HepG2 (cell line): ENCODE data around the gene CDK11A. TPM values are rescaled to one million over a fixed set of nuclear protein-coding genes. Genes with fewer than 3 reads are reported as not detected.

Source experiments
- ATAC-seq: fragments of 200-7000 bp; cut with Tn5 transposase; 3 replicates; pipeline ENCODE4 v1.9.1; 2020; ENCODE audit warnings: mild to moderate bottlenecking, moderate library complexity
- BruUV-seq: library from RNA; stranded (reverse); fragments of 400-500 nt; replicated peaks from 2 replicates; lab custom pipeline; 2021; lab: Mats Ljungman, UMichigan
- CTCF ChIA-PET: fragments of 300-600 bp; formaldehyde crosslinking; extraction: SDS; loops from one replicate; lab custom pipeline; 2021; ENCODE audit warnings: low total read pairs, inconsistent platforms, low intra/inter-chr PET ratio; lab: Yijun Ruan, JAX
- POLR2A ChIA-PET: fragments of 350-600 bp; sonication (Branson Sonifier 250); formaldehyde crosslinking; loops from one replicate; lab custom pipeline; 2020; ENCODE audit warnings: antibody characterized with exemption, inconsistent platforms; lab: Yijun Ruan, JAX
- DNase-seq: peaks from one replicate; pipeline ENCODE4 v3.0.0-alpha.2; 2015; ENCODE audit warnings: low spot score
- FAIRE-seq: peaks from 3 replicates; lab custom pipeline; 2011; peaks lifted over from hg19 to GRCh38; lab: Jason Lieb, UNC
- H2AFZ ChIP-seq: one replicate; pipeline ENCODE4 v1.6.1; 2011; ENCODE audit warnings: low read length, inconsistent platforms
- H3K27ac ChIP-seq: fragments of 300-600 bp; 3 replicates; pipeline ENCODE4 v1.8.0; 2011; ENCODE audit warnings: mixed run types, mild to moderate bottlenecking, mixed read lengths, low read length, inconsistent platforms; ENCODE audit not compliant: insufficient read depth; ENCODE audit errors: extremely low read length
- H3K27me3 ChIP-seq, 2 experiments: fragments of 200-600 bp in 1 of 2; 2 replicates in 1 of 2; 3 replicates in 1 of 2; pipeline versions ENCODE4 v1.6.0 to v1.8.0; 2011; ENCODE audit warnings: low read length in 2 of 2, mild to moderate bottlenecking in 2 of 2, moderate library complexity in 2 of 2, inconsistent platforms in 1 of 2; ENCODE audit not compliant: insufficient read depth in 2 of 2, control insufficient read depth in 1 of 2
- H3K36me3 ChIP-seq, 2 experiments: fragments of 200-600 bp in 1 of 2; replicated peaks in 1 of 2; 2 replicates in 1 of 2; 3 replicates in 1 of 2; pipeline versions ENCODE4 v1.5.1 to v1.8.0; 2011; ENCODE audit warnings: low read length in 2 of 2, inconsistent platforms in 1 of 2; ENCODE audit not compliant: insufficient read depth in 2 of 2, control insufficient read depth in 1 of 2
- H3K4me1 ChIP-seq: 2 replicates; pipeline ENCODE4 v1.5.1; 2012; ENCODE audit warnings: low read length, inconsistent platforms; ENCODE audit not compliant: insufficient read depth
- H3K4me2 ChIP-seq: 2 replicates; pipeline ENCODE4 v1.6.0; 2011; ENCODE audit warnings: low read depth, low read length, inconsistent platforms
- H3K4me3 ChIP-seq, 3 experiments: fragments of 200-600 bp in 1 of 3; sonication (generic), shearing (Covaris generic) in 1 of 3; replicated peaks in 1 of 3; 2 replicates each; pipeline ENCODE4 v1.5.1; 2011 to 2016; ENCODE audit warnings: low read length in 3 of 3, inconsistent platforms in 2 of 3, low read depth in 2 of 3, mild to moderate bottlenecking in 2 of 3, control low read depth in 1 of 3, mixed read lengths in 1 of 3; ENCODE audit not compliant: insufficient read depth in 1 of 3
- H3K79me2 ChIP-seq: one replicate; pipeline ENCODE4 v1.6.1; 2011; ENCODE audit warnings: low read length, inconsistent platforms; ENCODE audit not compliant: insufficient read depth
- H3K9ac ChIP-seq: 2 replicates; pipeline ENCODE4 v1.6.0; 2011; ENCODE audit warnings: mild to moderate bottlenecking, low read depth, low read length, inconsistent platforms; ENCODE audit not compliant: insufficient read depth
- H3K9me3 ChIP-seq: 2 replicates; pipeline ENCODE4 v1.5.1; 2012; ENCODE audit warnings: mild to moderate bottlenecking, low read length
- H4K20me1 ChIP-seq: 2 replicates; pipeline ENCODE4 v1.6.0; 2011; ENCODE audit warnings: inconsistent platforms, mild to moderate bottlenecking, low read length, moderate library complexity; ENCODE audit not compliant: insufficient read depth
- HNRNPL ChIP-seq: fragments of 200-400 bp; formaldehyde crosslinking; IDR thresholded peaks from 2 replicates; pipeline ENCODE4 v1.6.1; 2017; ENCODE audit warnings: mild to moderate bottlenecking, low read depth, low read length
- KAT2B ChIP-seq: fragments of 150-350 bp; IDR thresholded peaks from 2 replicates; pipeline ENCODE4 v1.6.1; 2014; ENCODE audit warnings: low read depth, low read length, borderline replicate concordance
- KDM5A ChIP-seq: fragments of 200-600 bp; sonication (generic); IDR thresholded peaks from 2 replicates; pipeline ENCODE4 v1.7.0; 2018; ENCODE audit warnings: antibody characterized with exemption, mild to moderate bottlenecking, low read length, borderline replicate concordance
- NPAS2 ChIP-seq: sonication (generic); formaldehyde crosslinking; IDR thresholded peaks from 2 replicates; pipeline ENCODE4 v1.8.0; 2022; ENCODE audit warnings: mild to moderate bottlenecking, missing genetic modification reagents, borderline replicate concordance
- RARG ChIP-seq: sonication (generic); formaldehyde crosslinking; IDR thresholded peaks from 2 replicates; pipeline ENCODE4 v1.4.0; 2020; ENCODE audit warnings: low read depth, mild to moderate bottlenecking, missing genetic modification reagents
- TBL1XR1 ChIP-seq: fragments of 150-350 bp; IDR thresholded peaks from 2 replicates; pipeline ENCODE4 v1.6.1; 2014; ENCODE audit warnings: borderline replicate concordance, low read length; ENCODE audit not compliant: partially characterized antibody
- ZFAT ChIP-seq: sonication (generic); formaldehyde crosslinking; conservative IDR thresholded peaks from 2 replicates; pipeline ENCODE4 v1.8.1; 2023; ENCODE audit warnings: missing genetic modification reagents, inconsistent platforms
- ZNF136 ChIP-seq: sonication (generic); formaldehyde crosslinking; IDR thresholded peaks from 2 replicates; pipeline ENCODE4 v1.8.1; 2022; ENCODE audit warnings: low read depth, mild to moderate bottlenecking, moderate library complexity, missing genetic modification reagents
- ZNF7 ChIP-seq: IDR thresholded peaks from 2 replicates; pipeline ENCODE4 v1.6.1; 2016; ENCODE audit warnings: missing biosample characterization, missing genetic modification reagents
- ZNF749 ChIP-seq: sonication (generic); formaldehyde crosslinking; IDR thresholded peaks from 2 replicates; pipeline ENCODE4 v1.8.0; 2022; ENCODE audit warnings: mild to moderate bottlenecking, missing genetic modification reagents, moderate library complexity, borderline replicate concordance
- ZNF777 ChIP-seq: sonication (generic); formaldehyde crosslinking; IDR thresholded peaks from 2 replicates; pipeline ENCODE4 v1.4.0; 2020; ENCODE audit warnings: missing genetic modification reagents
- WGBS: methylation state at CpG from one replicate; pipeline ENCODE4 v1.1.6; 2017; ENCODE audit warnings: low lambda C conversion rate; 5-methylcytosine and 5-hydroxymethylcytosine counted together
- in situ Hi-C: cut with HindIII; loops from 2 replicates; pipeline ENCODE4 v1.10.0; 2017; ENCODE audit warnings: low pct_unique_long_range_greater_than_20kb; ENCODE audit not compliant: extremely low pct_ligation_motif_present
- intact Hi-C: fragments of 100-400 bp; cut with micrococcal nuclease; formaldehyde crosslinking; loops from one replicate; pipeline ENCODE4 v1.10.0; 2022; ENCODE audit not compliant: unreplicated experiment
- polyA plus RNA-seq, 8 experiments: library from polyadenylated mRNA; depleted of rRNA in 3 of 8; stranded (reverse) in 7 of 8; unstranded in 1 of 8; fragments of >200 nt; fragmentation: Illumina TruSeq in 4 of 8; extraction: Trizol in 4 of 8; gene quantifications; 2 replicates each; pipeline versions ENCODE4 v1.2.1 to v1.2.3, GENCODE V29; 2011 to 2016; ENCODE audit warnings: low read depth in 4 of 8, missing spikeins in 1 of 8, mixed read lengths in 1 of 8; ENCODE audit not compliant: insufficient read depth in 1 of 8
- total RNA-seq, 5 experiments: library from RNA; depleted of rRNA; stranded (reverse); fragments of >200 nt; fragmentation: Illumina TruSeq; extraction: Trizol; gene quantifications; 2 replicates each; pipeline ENCODE4 v1.2.3, GENCODE V29; 2016; ENCODE audit warnings: low read depth in 1 of 5
- TF ChIP-seq, protein P1 (sequence below): sonication (generic); formaldehyde crosslinking; IDR thresholded peaks from 2 replicates; pipeline ENCODE4 v1.4.0; 2020; ENCODE audit warnings: missing genetic modification reagents, borderline replicate concordance
- TF ChIP-seq, protein P2 (sequence below): sonication (generic); formaldehyde crosslinking; IDR thresholded peaks from 2 replicates; pipeline ENCODE4 v1.4.0; 2020; ENCODE audit warnings: missing genetic modification reagents
- TF ChIP-seq, protein P3 (sequence below): sonication (generic); formaldehyde crosslinking; conservative IDR thresholded peaks from 2 replicates; pipeline ENCODE4 v1.4.0; 2020; ENCODE audit warnings: missing genetic modification reagents
- TF ChIP-seq, protein P4 (sequence below): sonication (generic); formaldehyde crosslinking; IDR thresholded peaks from 2 replicates; pipeline ENCODE4 v1.4.0; 2020; ENCODE audit warnings: missing genetic modification reagents, borderline replicate concordance

Gene CDK11A
- total and polyA plus RNA-seq, 2 of the 13 experiments (the other 11 are each of a cell fraction or from before 2014, with no cell fraction given): 11.2 to 17.9 TPM

DNA sequence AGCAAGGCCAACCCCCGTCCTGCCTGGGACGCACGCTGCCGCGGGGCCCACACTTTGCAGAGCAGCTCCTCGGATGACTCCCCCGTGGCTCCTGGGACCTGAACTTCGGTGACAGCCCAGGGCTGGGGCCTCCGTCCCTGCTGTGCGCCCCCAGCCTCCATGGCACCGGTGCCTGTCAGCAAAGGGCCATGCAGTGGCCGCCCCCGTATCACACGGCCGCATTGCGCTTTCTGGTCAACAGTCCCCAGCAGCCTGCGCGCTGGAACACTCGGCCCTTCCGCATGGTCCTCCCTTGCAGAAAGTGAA, 36.1 kb upstream of the CDK11A start (continued):
- no peak for TF ChIP-seq RARG (CRISPR knock-in tag)
- TF ChIP-seq, protein P1, sequence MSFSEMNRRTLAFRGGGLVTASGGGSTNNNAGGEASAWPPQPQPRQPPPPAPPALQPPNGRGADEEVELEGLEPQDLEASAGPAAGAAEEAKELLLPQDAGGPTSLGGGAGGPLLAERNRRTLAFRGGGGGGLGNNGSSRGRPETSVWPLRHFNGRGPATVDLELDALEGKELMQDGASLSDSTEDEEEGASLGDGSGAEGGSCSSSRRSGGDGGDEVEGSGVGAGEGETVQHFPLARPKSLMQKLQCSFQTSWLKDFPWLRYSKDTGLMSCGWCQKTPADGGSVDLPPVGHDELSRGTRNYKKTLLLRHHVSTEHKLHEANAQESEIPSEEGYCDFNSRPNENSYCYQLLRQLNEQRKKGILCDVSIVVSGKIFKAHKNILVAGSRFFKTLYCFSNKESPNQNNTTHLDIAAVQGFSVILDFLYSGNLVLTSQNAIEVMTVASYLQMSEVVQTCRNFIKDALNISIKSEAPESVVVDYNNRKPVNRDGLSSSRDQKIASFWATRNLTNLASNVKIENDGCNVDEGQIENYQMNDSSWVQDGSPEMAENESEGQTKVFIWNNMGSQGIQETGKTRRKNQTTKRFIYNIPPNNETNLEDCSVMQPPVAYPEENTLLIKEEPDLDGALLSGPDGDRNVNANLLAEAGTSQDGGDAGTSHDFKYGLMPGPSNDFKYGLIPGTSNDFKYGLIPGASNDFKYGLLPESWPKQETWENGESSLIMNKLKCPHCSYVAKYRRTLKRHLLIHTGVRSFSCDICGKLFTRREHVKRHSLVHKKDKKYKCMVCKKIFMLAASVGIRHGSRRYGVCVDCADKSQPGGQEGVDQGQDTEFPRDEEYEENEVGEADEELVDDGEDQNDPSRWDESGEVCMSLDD (CRISPR knock-in tag): no peak

DNA sequence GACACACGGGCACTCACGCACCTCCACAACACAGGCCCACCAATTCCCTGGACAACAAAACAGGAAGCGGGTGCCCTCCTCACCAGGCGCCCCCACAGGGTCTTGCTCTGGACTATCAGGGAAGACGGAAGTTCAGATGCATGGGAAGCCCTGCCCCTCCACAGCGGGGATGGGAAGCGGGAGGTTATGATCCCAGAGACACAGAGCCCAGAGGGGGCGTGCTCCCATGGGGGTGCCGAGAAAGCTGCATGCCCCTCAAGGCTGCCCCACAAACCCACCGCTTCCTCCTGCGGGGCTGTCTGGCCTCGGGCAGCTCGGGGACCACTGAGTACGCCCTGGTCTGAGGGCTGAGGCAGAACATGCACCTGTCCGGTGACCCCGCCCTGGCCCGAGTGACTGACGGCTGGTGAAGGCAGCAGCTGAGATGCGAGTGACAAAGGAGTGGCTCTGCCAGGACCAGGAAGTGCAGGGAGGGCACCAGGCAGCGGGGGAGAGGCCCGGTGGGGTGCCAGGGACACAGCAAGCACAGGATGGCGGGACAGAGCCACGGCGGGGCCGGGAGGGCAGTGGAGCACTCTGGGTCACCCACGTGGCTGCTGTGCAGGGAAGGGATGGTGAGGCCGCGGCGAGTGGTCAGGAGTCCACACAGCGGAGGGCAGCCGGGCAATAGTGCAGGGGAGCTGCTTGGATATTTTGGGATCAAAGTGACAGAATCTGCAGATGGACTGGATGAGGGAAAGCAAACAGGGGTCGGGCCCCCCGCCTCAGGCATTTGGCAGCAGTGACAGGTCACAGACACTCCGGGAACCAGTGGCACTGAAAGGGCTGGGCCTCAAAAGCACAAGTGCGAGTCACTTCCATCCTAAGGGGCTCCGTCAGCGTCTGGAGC, 35.5 kb upstream of the CDK11A start:
- no peak for TF ChIP-seq ZNF7
- no peak for TF ChIP-seq NPAS2 (CRISPR knock-in tag)
- no peak for TF ChIP-seq KDM5A
- TF ChIP-seq ZNF749 (CRISPR knock-in tag): no peak
- TF ChIP-seq, protein P2, sequence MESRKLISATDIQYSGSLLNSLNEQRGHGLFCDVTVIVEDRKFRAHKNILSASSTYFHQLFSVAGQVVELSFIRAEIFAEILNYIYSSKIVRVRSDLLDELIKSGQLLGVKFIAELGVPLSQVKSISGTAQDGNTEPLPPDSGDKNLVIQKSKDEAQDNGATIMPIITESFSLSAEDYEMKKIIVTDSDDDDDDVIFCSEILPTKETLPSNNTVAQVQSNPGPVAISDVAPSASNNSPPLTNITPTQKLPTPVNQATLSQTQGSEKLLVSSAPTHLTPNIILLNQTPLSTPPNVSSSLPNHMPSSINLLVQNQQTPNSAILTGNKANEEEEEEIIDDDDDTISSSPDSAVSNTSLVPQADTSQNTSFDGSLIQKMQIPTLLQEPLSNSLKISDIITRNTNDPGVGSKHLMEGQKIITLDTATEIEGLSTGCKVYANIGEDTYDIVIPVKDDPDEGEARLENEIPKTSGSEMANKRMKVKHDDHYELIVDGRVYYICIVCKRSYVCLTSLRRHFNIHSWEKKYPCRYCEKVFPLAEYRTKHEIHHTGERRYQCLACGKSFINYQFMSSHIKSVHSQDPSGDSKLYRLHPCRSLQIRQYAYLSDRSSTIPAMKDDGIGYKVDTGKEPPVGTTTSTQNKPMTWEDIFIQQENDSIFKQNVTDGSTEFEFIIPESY (CRISPR knock-in tag): peak; percentile 59
- TF ChIP-seq ZNF777 (CRISPR knock-in tag): no peak
- TF ChIP-seq, protein P3, sequence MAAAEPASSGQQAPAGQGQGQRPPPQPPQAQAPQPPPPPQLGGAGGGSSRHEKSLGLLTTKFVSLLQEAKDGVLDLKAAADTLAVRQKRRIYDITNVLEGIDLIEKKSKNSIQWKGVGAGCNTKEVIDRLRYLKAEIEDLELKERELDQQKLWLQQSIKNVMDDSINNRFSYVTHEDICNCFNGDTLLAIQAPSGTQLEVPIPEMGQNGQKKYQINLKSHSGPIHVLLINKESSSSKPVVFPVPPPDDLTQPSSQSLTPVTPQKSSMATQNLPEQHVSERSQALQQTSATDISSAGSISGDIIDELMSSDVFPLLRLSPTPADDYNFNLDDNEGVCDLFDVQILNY (CRISPR knock-in tag): no peak
- TF ChIP-seq HNRNPL: 0 out of 2 replicates have a peak, but pooled peaks have one; percentile 2
- TF ChIP-seq TBL1XR1: no peak
- TF ChIP-seq ZNF136 (CRISPR knock-in tag): no peak
- no peak for TF ChIP-seq ZFAT
- TF ChIP-seq KAT2B: no peak
- TF ChIP-seq, protein P4, sequence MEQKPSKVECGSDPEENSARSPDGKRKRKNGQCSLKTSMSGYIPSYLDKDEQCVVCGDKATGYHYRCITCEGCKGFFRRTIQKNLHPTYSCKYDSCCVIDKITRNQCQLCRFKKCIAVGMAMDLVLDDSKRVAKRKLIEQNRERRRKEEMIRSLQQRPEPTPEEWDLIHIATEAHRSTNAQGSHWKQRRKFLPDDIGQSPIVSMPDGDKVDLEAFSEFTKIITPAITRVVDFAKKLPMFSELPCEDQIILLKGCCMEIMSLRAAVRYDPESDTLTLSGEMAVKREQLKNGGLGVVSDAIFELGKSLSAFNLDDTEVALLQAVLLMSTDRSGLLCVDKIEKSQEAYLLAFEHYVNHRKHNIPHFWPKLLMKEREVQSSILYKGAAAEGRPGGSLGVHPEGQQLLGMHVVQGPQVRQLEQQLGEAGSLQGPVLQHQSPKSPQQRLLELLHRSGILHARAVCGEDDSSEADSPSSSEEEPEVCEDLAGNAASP (CRISPR knock-in tag): no peak
- FAIRE-seq: no peak
- WGBS: 97% methylated on average over 16 of the region's 37 CpGs
- no peak overlapping the region for H3K4me2 ChIP-seq
- no peak for DNase-seq
- intact Hi-C loops (no loop called here), in situ Hi-C loops (no loop called here)
- ChIA-PET POLR2A (no interaction called here), CTCF (no interaction called here)
- no peak overlapping the region for H2AFZ ChIP-seq
- no peaks in the 10 kb centered on the region for H3K9me3 ChIP-seq
- peak overlapping the region; percentile 31 for H3K27ac ChIP-seq
- ATAC-seq: no peak
- no peaks in the 10 kb centered on the region for H3K79me2 ChIP-seq
- no TSS peak for BruUV-seq
- no peaks in the 10 kb centered on the region for H4K20me1 ChIP-seq
- H3K4me3 ChIP-seq: no peak overlapping the region
- peaks cover 41 to 83% of the 10 kb centered on the region in 2 experiments for H3K36me3 ChIP-seq
- peaks cover 21% of the 10 kb centered on the region for H3K4me1 ChIP-seq
- 0 out of 2 replicates have a peak overlapping the region, but pooled peaks have one; percentile 4 for H3K9ac ChIP-seq
- H3K27me3 ChIP-seq: no peaks in the 10 kb centered on the region
